Measurements from ENCODE around the gene REV3L. TPM values are rescaled to one million over a fixed set of nuclear protein-coding genes. Genes with fewer than 3 reads are reported as not detected.

REV3L gene
- total RNA-seq, 1 experiment from 2014 or later: 5.3 TPM

DNA sequence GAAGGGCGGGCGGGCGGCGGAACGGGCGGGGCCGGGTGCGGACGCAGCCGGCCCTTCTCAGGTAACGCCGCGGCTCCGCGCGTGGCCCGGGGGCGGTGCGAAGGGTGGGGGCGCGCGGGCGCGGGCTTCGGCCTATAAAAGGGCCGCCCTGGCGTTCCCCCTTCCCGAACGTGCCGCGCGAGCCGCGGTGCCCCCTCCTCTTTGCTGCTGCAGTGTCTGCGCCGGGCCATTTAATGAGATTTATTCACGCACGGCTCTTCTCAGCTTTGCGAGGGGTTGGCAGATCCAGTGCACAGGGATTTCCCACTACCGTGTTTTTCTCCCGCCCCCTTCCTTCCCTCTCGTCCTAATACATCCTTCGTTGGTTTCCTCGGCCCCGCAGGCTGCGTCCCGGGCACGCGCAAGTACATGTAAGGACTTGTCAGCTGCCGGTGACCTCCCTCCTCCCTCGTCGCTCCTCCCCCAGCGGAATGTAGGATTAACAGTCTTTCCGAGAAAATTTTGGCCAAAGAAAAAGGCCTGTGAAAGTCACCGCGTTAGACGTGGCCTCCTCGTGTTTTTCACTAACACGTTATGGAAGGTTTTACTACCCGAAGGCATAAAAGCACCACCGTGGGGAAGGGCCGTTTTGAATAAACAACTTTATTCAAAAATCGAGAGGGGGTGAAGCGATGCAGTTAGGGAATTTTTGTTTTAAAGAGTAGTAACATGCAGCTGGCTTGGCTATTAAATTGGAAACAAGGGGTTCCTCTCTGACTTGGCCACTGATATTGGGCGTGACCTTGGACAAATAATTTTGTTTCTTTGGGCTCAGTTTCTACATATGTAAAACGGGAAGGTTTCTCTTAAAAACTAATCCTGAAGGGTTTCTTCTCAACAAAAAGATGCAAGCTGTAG is 966 bp upstream of the REV3L start:
- Histone ChIP-seq H3T11ph (ENCODE audit: low read length) (no peak overlapping the region), H4K91ac (ENCODE audit: insufficient read length, low read depth, low read length) (no peak overlapping the region), H3K56ac (ENCODE audit: insufficient read length, low read depth, low read length) (no peak overlapping the region), H3K23me2 (ENCODE audit: insufficient read length, low read depth, low read length, poor library complexity, severe bottlenecking) (peaks cover 11% of the 10 kb centered on the region), H4K20me1 (ENCODE audit: control insufficient read depth, insufficient read depth, insufficient read length) (no peaks in the 10 kb centered on the region), H2BK5ac (ENCODE audit: insufficient read length, low read length) (no peak overlapping the region), H3K27ac (ENCODE audit: insufficient read length, low read depth, low read length) (peak overlapping the region; percentile 5), H2AFZ (ENCODE audit: low read length) (no peak overlapping the region), H2BK12ac (ENCODE audit: insufficient read length, low read depth, low read length) (no peak overlapping the region), H3K9me3 (ENCODE audit: control insufficient read depth, low read depth, low read length) (no peaks in the 10 kb centered on the region), H3K14ac (ENCODE audit: insufficient read depth, low read length) (peak overlapping the region; percentile 83; the same call in 1 of the 2 replicates), H2BK120ac (ENCODE audit: low read depth, low read length, poor library complexity, severe bottlenecking) (no peak overlapping the region), H2BK15ac (ENCODE audit: low read depth, low read length) (no peak overlapping the region), H3K4me2 (ENCODE audit: insufficient read depth, insufficient read length, low read length) (peak overlapping the region; percentile 96), H3K27me3 (ENCODE audit: insufficient read depth, low read length) (peaks cover 13% of the 10 kb centered on the region; the same call in 1 of the 2 replicates), H2BK20ac (ENCODE audit: low read depth, low read length, poor library complexity, severe bottlenecking) (no peak overlapping the region), H3K79me2 (ENCODE audit: insufficient read depth, low read length) (no peaks in the 10 kb centered on the region), H4K5ac (ENCODE audit: insufficient read length, low read depth, low read length) (no peak overlapping the region), H3K79me1 (ENCODE audit: insufficient read depth, low read depth, low read length, poor library complexity, severe bottlenecking) (no peaks in the 10 kb centered on the region), H3K9ac (ENCODE audit: extremely low read depth, insufficient read length, low read length) (peak overlapping the region; percentile 82), H3K18ac (ENCODE audit: insufficient read length, low read depth, low read length) (peak overlapping the region; percentile 50), H3K4ac (ENCODE audit: low read depth, low read length) (no peak overlapping the region; the same call in 1 of the 2 replicates), H2AK5ac (ENCODE audit: insufficient read length, low read length) (no peak overlapping the region), H3K4me1 (ENCODE audit: insufficient read depth, low read length) (0 out of 2 replicates have a peak, but pooled peaks cover 3% of the 10 kb centered on the region), H4K8ac (replicated peaks; ENCODE audit: insufficient read length, low read depth, low read length) (no peak overlapping the region), H3K23ac (ENCODE audit: insufficient read length, low read depth, low read length) (no peak overlapping the region)
- WGBS (ENCODE audit: extremely low coverage, insufficient read length, low lambda C conversion rate): no CpG with 5 or more reads among the region's 66 CpGs
- peak; percentile 84 for DNase-seq
- Mint-ChIP-seq H3K36me3 (ENCODE audit: insufficient read depth in 1 of 3, low read depth in 3 of 3) (peaks cover 2 to 21% (median 21%) of the 10 kb centered on the region in 3 experiments; a peak in 6 of 7 replicates), H3K27me3 (ENCODE audit: low read depth) (peaks cover 32% of the 10 kb centered on the region), H3K27ac (peak overlapping the region; percentile 95 to 99 (median 98)), H3K4me3 (peak overlapping the region; percentile 88 to 96), H3K9me3 (peaks cover 3 to 4% of the 10 kb centered on the region in 2 experiments; a peak in 2 of 5 replicates), H3K4me1 (peaks cover 31 to 33% of the 10 kb centered on the region in 2 experiments)
- TF ChIP-seq, protein P1, sequence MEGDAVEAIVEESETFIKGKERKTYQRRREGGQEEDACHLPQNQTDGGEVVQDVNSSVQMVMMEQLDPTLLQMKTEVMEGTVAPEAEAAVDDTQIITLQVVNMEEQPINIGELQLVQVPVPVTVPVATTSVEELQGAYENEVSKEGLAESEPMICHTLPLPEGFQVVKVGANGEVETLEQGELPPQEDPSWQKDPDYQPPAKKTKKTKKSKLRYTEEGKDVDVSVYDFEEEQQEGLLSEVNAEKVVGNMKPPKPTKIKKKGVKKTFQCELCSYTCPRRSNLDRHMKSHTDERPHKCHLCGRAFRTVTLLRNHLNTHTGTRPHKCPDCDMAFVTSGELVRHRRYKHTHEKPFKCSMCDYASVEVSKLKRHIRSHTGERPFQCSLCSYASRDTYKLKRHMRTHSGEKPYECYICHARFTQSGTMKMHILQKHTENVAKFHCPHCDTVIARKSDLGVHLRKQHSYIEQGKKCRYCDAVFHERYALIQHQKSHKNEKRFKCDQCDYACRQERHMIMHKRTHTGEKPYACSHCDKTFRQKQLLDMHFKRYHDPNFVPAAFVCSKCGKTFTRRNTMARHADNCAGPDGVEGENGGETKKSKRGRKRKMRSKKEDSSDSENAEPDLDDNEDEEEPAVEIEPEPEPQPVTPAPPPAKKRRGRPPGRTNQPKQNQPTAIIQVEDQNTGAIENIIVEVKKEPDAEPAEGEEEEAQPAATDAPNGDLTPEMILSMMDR (conservative IDR thresholded peaks at IDR 0.05): no peak

Data from H9 (cell line).